ENCODE data around the gene SAT2. TPM values are rescaled to one million over a fixed set of nuclear protein-coding genes. Genes with fewer than 3 reads are reported as not detected.

Gene SAT2
- total and polyA plus RNA-seq, 2 experiments from 2014 or later = 56.7 to 69.4 TPM

- peaks cover 30% of the 10 kb centered on the region for H3K36me3 Mint-ChIP-seq (ENCODE audit: low read depth)
- Histone ChIP-seq H3K4me2 (peak overlapping the region; percentile 99), H3K27me3 (ENCODE audit: insufficient read depth) (peaks cover 31% of the 10 kb centered on the region), H3K27ac (ENCODE audit: low read depth) (no peak overlapping the region), H3K4me3 (peak overlapping the region; percentile 90), H3K79me2 (replicated peaks; ENCODE audit: insufficient read depth) (no peaks in the 10 kb centered on the region), H3K36me3 (ENCODE audit: insufficient read depth) (no peaks in the 10 kb centered on the region), H2AFZ (peak overlapping the region; percentile 86; the same call in 1 of the 2 replicates), H4K20me1 (replicated peaks; ENCODE audit: insufficient read depth) (no peaks in the 10 kb centered on the region), H3F3A (replicated peaks; ENCODE audit: low read depth) (peaks cover 9% of the 10 kb centered on the region), H3K9me2 (ENCODE audit: insufficient read depth) (no peaks in the 10 kb centered on the region; the same call in 1 of the 2 replicates), H3K4me1 (ENCODE audit: insufficient read depth) (peaks cover 20% of the 10 kb centered on the region)
- no peak overlapping the region for H3K27ac Mint-ChIP-seq
- H3K4me1 Mint-ChIP-seq = peaks cover 35% of the 10 kb centered on the region
- DNase-seq (ENCODE audit: low spot score) (peak; percentile 57), ATAC-seq (peak; percentile 21)
- H3K27me3 Mint-ChIP-seq (ENCODE audit: insufficient read depth, low read depth, poor library complexity) = peaks cover 37% of the 10 kb centered on the region
- TF ChIP-seq, protein P1, sequence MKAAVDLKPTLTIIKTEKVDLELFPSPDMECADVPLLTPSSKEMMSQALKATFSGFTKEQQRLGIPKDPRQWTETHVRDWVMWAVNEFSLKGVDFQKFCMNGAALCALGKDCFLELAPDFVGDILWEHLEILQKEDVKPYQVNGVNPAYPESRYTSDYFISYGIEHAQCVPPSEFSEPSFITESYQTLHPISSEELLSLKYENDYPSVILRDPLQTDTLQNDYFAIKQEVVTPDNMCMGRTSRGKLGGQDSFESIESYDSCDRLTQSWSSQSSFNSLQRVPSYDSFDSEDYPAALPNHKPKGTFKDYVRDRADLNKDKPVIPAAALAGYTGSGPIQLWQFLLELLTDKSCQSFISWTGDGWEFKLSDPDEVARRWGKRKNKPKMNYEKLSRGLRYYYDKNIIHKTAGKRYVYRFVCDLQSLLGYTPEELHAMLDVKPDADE (IDR thresholded peaks at IDR 0.05) = no peak
- TF ChIP-seq JUNB (IDR thresholded peaks at IDR 0.05; ENCODE audit: unreplicated experiment) (no peak), POLR2AphosphoS5 (IDR thresholded peaks at IDR 0.05; ENCODE audit: low read depth) (no peak), CREB1 (CRISPR knock-in tag; IDR thresholded peaks at IDR 0.05; ENCODE audit: low read depth) (no peak)
- no peaks in the 10 kb centered on the region; the same call in 2 of the 3 replicates for H3K9me3 Mint-ChIP-seq
- peak overlapping the region; percentile 84 for H3K4me3 Mint-ChIP-seq
Measured at GRCh38 chr17:7651665-7652387, 24.2 kb upstream of the SAT2 start.

GRCh38 chr17:7651097-7651664 is 23.6 kb upstream of the SAT2 start:
- H3K9me3 Mint-ChIP-seq = no peaks in the 10 kb centered on the region; the same call in 2 of the 3 replicates
- peak overlapping the region; percentile 86 for H2AFZ ChIP-seq

More at GRCh38 chr17:7651097-7651664, 23.6 kb upstream of the SAT2 start:
- peaks cover 14% of the 10 kb centered on the region for H3K4me1 ChIP-seq (ENCODE audit: insufficient read depth)
- H3K27ac ChIP-seq (ENCODE audit: low read depth) = no peak overlapping the region
- H3K27me3 Mint-ChIP-seq (ENCODE audit: insufficient read depth, low read depth, poor library complexity) = peaks cover 33% of the 10 kb centered on the region
- H3F3A ChIP-seq (replicated peaks; ENCODE audit: low read depth) = peaks cover 5% of the 10 kb centered on the region
- peaks cover 26% of the 10 kb centered on the region for H3K36me3 Mint-ChIP-seq (ENCODE audit: low read depth)
- H3K79me2 ChIP-seq (replicated peaks; ENCODE audit: insufficient read depth) = no peaks in the 10 kb centered on the region
- H4K20me1 ChIP-seq (replicated peaks; ENCODE audit: insufficient read depth) = no peaks in the 10 kb centered on the region
- peak; percentile 42 for TF ChIP-seq EZH2 (IDR thresholded peaks at IDR 0.05; ENCODE audit: low read depth, unreplicated experiment)
- TF ChIP-seq, protein P1 (IDR thresholded peaks at IDR 0.05) = no peak
- DNase-seq (ENCODE audit: low spot score) (peak; percentile 37), ATAC-seq (no peak)
- H3K4me2 ChIP-seq = peak overlapping the region; percentile 99
- no peak overlapping the region for H3K27ac Mint-ChIP-seq
- H3K27me3 ChIP-seq (ENCODE audit: insufficient read depth) = peaks cover 31% of the 10 kb centered on the region
- no peaks in the 10 kb centered on the region; the same call in 1 of the 2 replicates for H3K9me2 ChIP-seq (ENCODE audit: insufficient read depth)
- peak overlapping the region; percentile 90 for H3K4me3 ChIP-seq
- H3K4me3 Mint-ChIP-seq = peak overlapping the region; percentile 84
- H3K4me1 Mint-ChIP-seq = peaks cover 29% of the 10 kb centered on the region
- H3K36me3 ChIP-seq (ENCODE audit: insufficient read depth) = no peaks in the 10 kb centered on the region

All from GM23338 (cell line).